ENCODE results near the gene MAB21L3.

DNA sequence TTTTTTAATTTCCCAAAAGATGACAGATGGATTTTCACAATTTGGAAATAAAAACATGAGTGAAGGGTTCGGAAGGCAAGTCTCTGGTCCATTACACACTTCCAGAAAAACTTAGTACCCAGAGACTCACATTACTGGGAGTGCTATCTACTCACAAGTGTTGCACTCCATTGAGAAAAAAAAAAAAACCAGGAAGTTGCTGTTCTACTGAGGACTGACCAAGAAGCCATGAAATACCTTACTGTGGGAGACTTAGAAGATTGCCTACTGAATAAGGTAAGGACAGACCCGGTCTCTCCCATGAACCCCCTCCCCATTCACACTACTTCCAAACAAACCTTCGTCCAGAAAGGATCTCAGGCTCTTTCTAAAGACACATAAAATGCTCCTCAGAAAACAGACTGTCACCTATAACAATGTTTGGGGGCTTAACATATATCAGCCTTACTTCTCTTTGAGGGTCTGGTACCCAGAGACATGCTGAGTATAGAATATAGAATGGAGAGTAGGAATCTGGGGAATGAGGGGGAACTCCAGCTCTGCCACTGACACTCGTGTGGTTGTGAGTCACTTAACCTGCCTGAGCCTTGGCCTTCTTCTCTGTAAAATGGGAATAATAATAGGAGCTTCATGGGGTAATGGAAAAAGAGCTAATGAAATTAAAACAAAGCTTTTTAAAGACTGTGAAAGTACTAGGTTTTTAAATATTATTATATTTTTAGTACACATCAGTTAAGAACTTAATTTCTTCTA, 1.4 kb downstream of the MAB21L3 start:
- TF ChIP-seq, protein P1, sequence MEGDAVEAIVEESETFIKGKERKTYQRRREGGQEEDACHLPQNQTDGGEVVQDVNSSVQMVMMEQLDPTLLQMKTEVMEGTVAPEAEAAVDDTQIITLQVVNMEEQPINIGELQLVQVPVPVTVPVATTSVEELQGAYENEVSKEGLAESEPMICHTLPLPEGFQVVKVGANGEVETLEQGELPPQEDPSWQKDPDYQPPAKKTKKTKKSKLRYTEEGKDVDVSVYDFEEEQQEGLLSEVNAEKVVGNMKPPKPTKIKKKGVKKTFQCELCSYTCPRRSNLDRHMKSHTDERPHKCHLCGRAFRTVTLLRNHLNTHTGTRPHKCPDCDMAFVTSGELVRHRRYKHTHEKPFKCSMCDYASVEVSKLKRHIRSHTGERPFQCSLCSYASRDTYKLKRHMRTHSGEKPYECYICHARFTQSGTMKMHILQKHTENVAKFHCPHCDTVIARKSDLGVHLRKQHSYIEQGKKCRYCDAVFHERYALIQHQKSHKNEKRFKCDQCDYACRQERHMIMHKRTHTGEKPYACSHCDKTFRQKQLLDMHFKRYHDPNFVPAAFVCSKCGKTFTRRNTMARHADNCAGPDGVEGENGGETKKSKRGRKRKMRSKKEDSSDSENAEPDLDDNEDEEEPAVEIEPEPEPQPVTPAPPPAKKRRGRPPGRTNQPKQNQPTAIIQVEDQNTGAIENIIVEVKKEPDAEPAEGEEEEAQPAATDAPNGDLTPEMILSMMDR (conservative IDR thresholded peaks at IDR 0.05; ENCODE audit: low read depth in 2 of 2) = no peak
- TF ChIP-seq ZNF114 (CRISPR knock-in tag; IDR thresholded peaks at IDR 0.05) (no peak), POLR2AphosphoS5 (IDR thresholded peaks at IDR 0.05; ENCODE audit: low read depth) (no peak), CREB1 (CRISPR knock-in tag; IDR thresholded peaks at IDR 0.05; ENCODE audit: low read depth) (no peak), ZNF331 (CRISPR knock-in tag; IDR thresholded peaks at IDR 0.05; ENCODE audit: low read depth) (no peak), EZH2 (IDR thresholded peaks at IDR 0.05; ENCODE audit: low read depth, unreplicated experiment) (no peak), NANOG (IDR thresholded peaks at IDR 0.05; ENCODE audit: borderline replicate concordance) (no peak)
- TF ChIP-seq, protein P2, sequence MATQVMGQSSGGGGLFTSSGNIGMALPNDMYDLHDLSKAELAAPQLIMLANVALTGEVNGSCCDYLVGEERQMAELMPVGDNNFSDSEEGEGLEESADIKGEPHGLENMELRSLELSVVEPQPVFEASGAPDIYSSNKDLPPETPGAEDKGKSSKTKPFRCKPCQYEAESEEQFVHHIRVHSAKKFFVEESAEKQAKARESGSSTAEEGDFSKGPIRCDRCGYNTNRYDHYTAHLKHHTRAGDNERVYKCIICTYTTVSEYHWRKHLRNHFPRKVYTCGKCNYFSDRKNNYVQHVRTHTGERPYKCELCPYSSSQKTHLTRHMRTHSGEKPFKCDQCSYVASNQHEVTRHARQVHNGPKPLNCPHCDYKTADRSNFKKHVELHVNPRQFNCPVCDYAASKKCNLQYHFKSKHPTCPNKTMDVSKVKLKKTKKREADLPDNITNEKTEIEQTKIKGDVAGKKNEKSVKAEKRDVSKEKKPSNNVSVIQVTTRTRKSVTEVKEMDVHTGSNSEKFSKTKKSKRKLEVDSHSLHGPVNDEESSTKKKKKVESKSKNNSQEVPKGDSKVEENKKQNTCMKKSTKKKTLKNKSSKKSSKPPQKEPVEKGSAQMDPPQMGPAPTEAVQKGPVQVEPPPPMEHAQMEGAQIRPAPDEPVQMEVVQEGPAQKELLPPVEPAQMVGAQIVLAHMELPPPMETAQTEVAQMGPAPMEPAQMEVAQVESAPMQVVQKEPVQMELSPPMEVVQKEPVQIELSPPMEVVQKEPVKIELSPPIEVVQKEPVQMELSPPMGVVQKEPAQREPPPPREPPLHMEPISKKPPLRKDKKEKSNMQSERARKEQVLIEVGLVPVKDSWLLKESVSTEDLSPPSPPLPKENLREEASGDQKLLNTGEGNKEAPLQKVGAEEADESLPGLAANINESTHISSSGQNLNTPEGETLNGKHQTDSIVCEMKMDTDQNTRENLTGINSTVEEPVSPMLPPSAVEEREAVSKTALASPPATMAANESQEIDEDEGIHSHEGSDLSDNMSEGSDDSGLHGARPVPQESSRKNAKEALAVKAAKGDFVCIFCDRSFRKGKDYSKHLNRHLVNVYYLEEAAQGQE (IDR thresholded peaks at IDR 0.05; ENCODE audit: unreplicated experiment) = no peak

All from GM23338 (cell line).